DMS 273 (cell line): Measurements from ENCODE around the gene TNIK.
A peak's percentile ranks its signal among the peaks of the same experiment; 100 is the strongest.

Source experiments
- DNase-seq: peaks from one replicate; lab custom pipeline; 2025; ENCODE audit not compliant: unreplicated experiment; lab: John Stamatoyannopoulos, UW

The TNIK gene

DNA sequence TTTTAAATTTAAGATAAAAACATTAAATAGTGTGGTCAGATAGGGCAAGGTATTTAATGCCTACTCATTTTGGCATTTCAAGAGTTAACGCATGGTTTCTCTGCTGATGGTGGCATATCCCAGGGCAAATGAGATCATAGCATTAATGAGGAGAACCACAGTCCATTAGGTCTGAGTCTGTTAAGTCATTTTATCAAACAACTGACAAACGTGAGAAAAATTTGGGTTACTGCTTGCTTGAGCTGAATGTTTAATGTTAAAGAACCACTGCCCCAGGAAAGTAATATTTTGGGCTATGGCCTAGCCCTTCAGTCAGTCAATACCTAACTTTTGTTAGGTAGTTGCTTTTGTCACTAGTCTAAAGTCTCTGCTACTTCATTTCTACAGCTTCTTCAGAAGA, 395.7 kb downstream of the TNIK start:
- DNase-seq, result no peak

DNA sequence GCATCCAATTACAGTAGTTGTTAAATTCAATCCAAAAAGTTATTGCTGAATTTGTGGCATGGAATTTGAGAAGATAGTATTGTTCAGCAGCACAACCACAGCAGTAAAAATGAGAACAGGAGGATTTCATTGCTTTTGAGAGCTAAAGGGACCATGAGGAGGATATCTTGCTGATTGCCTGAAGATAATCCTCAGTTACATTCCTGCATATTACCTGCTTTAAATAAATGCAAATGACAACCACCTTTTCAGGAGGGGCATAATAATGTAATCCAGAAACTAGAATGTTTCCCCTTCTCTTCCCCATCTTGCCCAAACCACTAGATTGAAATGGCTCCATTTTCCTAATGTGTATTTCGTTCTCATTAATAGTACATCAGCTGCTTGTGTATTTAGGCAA, 398.5 kb downstream of the TNIK start:
- no peak for DNase-seq

DNA sequence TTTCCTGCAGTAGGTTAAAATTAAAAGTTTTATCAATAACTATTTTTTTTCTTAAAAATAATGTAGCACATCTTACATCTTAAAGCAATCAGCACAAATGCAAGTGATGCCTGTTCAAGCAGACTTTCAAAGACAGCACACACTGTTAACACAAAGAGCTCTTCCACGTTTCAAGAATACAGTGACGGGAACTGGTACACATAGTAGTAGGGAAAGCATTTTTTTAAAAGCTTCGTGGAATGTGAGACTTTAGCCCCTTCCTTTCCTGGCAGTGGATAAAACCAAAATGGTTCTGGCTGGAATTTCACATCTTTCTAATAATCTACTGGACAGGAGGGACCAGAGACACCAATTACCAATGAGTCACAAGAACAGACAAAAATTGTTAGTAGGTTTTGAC, 400.2 kb downstream of the TNIK start:
- no peak for DNase-seq

DNA sequence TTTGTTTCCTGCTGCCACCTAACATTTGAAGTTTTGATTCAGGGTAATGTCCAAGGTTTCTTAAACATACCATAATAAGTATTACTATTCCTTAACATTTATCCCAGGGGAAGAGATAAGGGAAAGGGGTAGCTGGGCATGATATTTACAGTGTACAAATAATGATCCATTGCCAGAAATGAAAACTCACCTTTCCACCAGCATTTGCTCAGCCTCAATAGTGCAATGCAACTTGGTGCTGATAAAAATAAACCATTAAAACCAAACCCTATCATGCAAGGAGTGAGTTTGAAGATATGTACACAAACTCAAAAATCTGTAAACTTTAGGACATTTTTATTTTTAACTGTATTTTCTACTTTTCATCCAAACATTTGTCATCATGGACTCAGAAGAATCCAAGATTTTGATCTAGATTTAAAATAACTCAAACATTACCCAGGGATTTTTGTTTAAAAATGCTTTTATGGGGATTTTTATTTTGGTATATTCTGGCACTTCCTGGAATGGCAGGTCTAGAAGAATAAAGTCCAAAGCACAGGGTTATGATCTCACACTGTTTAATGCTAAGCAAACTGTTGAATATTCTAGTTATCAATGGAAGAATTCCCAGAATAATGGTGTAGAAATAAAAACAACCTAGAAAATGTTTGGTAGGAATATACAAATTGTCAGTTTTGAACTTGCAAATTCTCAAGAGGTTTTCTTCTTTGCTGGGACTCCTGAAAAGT, 401.2 kb downstream of the TNIK start:
- no peak for DNase-seq

DNA sequence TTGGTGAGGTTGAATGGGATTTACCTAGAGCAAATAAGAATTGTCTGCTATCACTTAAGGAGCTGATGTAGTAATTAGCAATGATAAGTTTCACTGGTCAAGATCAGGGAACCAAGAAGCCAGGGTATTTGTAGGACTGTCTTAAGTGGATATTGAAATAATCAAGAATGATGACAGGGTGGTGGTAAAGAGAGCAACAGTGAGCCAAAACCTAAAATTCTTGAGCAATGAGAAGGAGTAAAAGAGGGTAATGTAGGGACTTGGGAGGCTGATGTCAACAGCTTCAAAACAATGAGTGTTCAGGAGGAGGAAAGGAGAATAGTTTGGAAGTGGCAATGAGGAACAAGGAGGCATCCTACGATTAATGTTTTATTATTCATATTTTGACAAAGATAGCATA, 402.1 kb downstream of the TNIK start:
- DNase-seq, result no peak

DNA sequence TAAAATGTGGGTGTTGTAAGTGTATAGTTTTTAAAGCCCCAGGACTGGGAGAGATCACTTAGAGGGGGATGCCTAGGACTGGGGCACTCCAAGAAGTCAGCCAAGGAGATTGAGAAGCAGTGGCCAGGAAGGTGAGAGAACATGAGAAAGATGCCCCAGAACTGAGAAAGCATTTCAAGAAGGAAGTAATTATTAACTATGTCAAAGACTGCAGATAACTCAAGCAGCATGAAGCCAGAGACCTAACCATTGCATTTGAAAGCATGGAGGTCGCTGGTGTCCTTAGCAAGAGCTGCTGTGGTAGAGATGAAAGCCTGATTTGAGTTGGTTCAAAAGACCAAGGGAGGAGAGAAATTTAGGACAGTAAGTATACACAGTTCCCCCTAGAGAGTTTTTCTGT, 403.1 kb downstream of the TNIK start:
- no peak for DNase-seq

DNA sequence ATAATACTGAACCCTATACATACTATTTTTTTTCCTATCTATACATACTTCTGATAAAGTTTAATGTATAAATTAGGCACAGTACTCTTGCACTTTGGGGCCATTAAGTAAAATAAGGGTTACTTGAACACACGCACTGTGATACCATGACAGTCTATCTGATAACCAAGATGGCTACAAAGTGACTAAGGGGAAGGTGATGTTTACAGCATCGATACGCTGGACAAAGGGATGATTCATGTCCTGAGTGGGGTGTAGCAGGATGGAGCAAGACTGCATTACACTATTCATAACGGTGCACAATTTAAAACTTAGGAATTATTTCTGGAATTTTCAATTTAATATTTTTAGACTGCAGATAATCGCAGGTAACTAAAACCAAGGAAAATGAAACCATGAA, 403.7 kb downstream of the TNIK start:
- no peak for DNase-seq

DNA sequence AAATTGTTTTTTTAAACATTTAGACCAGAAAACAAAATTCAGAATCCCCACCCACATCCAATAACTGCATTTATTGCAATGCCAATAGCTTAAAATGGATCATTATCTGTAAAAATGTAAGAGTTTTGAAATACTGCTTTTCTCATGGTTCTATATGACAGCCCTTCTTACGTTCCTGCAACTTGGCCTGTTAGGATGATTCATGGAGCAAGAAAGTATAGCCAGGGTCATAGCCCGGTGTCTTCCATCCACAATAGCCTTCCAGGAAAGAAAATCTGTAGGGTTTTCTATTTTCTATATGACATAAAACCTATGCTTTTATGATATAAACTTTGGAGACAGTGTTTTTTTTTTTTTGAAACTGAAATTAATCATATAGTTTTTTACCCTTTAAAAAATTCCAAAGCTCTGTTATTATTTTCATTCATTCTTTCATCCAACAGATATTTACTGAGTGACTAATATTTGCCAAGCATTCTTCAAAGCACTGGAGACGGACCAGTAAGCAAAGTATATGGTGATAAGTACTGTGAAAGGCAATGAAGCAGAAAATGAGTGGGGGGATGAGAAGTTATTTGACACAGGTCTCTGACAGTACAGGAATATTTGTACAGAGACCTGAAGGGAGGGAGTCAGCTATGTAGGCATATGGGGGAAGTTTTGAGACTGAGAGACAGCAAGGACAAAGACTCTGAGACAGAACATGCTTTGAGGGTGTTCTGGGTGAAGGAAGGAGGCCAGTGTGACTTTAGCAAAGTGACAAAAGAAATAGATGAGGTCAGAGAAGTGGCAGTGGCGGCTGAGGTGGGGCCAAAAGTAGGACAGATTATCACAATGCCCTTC, 404.6 kb downstream of the TNIK start:
- DNase-seq, result no peak

DNA sequence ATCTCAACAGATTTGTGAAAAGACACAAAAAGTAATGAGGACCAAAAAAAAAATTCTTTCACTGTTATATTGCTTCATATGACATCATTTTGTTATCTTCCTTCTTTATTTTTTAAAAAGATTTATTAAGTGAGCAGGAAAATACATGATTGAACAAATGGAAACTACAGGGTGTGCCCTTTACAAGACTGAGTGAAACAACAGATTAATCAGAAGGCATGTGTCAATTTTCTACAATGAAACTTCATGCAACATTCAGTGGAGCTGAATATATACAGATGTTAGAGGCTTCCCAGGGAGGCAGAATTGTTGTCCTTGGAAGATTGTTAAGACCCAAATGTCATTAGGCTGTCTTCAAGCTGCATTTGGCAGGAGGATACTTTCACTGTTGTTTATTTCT, 405.3 kb downstream of the TNIK start:
- DNase-seq, result no peak

DNA sequence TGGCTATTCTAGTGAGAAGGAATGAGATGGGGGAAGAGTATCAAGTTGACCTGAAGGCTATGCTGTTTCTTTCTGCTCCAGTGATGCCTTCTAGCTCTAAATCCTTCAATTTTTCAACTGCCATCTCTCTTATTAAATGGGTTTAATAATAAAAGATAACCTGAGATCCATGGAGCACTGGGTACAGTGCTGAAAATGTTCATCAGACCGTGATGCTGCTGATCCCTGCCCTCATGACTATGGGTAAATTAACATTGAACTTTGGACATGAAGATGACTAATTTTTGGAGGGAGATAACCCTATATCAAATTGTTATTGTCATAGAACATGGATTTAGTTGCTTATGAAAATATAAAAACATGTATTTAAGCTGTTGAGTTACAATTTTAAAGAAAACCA, 406.0 kb downstream of the TNIK start:
- DNase-seq, result no peak

DNA sequence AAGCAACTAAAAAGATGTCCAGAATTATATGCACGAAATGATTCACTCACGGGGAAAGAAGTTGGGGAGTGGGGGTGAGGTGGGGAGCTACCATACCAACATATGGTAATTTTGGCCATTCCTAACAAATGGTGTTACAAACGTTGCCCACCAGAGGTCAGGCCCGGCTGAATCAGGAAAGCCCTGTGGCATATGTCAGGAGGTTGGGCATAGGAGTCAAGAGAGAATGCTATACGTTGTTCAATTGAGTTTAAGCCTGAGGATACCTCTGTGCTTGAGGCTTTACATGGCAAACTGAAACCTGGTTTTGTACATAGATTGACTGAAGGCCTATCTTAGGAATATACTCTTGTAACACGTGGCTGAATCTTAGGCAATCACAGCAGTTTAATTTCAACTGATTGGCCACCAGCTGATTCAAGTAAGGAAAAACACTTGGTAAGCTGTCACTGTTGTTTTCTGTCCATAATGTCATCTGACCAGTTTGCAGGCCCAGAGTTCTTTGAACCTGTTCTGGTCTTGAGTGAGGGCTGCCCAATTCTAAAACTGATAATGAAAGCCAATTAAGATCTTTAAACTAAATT, 410.3 kb downstream of the TNIK start:
- peak; percentile 91 for DNase-seq

DNA sequence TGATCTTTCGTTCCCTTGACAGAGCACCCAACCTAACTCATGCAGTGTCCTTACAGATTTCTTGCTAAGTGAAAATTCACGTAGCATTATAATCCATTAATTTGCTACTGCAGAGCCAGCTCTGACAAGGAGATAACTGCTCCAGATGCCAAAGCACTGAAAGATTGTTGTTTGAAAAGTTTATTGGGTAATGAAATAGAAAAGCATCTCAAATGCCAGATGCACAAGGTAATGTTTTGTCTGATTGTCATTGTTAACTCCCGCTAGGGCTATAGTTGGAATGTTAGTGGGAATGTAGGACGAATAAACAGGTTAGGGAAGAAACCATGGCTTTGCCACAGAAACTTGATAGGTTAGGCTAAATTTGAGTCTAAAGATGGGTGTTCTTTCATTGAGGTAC, 413.4 kb downstream of the TNIK start:
- DNase-seq, result no peak

DNA sequence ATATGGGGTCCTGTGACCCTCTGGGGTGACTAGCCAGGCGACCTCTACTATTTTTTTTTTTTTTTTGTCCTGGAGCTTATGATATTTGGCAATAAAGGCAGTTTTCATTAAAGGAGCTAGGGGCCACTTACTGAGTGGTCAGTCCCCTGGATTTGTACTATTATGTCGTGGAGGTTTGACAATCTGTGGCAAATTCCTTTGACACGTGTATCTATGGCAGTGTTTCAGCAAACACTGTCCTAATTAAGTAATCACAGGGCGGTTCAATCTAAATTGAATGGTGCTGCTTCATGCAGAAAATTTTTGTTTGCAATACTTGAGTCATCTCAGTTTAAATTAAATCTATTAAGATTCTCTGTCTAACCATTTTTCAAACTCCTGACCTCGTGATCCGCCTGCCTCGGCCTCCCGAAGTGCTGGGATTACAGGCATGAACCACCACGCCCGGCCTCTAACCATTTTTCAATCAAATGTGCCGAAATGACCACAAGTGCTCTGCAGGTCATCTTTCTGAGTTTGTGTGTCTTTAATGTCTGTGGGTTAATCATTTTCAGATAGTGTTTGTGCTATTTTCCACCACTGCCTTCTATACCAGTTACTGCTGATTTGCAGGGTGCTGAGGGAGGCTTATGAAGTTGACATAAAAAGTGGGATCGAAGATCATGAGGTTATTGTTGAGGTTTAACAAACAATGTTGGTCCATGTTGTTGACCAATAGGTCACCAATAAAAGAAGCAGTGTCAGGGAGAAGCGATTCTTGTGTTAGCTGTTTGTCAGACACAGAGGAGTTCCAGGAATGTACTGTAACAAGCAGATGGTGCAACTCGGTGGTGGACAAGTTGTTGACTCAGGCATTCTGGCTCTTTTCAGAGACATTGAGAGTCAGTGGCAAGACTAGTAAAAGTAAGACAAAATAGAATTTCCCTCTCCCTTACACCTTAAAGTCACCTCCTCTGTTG, 415.1 kb downstream of the TNIK start:
- DNase-seq, result peak; percentile 19

DNA sequence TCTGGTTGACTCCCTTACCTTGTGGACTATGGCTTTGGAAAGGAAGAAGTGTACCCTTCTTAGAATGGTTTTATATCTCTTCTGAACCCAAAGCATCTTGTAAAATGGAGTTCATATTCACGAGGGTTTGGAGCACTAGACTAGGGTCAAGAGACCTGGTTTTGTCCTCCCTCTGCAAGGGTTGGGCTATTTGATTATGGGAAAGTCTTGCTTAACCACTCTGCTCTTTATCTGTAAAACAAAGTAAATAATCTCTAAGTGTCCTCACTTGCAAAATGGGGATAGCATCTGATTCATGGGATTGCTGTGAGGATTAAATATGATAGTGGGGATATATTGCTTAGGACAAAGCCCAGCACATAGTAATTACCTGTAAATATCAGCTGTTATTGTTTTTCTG, 415.8 kb downstream of the TNIK start:
- DNase-seq, result no peak

DNA sequence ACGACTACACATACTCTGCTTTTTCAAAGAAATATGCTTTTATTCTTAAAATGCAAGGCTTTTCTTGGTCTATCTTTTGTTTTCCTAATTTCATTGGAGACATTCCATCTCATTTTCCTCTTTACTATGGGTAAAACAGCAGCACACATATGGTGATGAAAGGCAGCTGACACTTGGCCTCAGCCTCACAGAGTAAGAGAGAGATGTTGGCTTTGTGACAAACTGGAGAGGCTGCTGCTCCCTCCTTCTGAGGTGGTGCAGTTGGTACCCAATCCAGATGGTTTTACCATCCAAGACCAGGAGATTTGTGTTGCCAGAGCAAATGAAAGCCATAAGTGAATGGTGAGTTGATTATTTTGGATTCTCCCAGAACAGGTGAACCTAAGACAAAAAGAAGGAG, 420.5 kb downstream of the TNIK start:
- peak; percentile 75 for DNase-seq

DNA sequence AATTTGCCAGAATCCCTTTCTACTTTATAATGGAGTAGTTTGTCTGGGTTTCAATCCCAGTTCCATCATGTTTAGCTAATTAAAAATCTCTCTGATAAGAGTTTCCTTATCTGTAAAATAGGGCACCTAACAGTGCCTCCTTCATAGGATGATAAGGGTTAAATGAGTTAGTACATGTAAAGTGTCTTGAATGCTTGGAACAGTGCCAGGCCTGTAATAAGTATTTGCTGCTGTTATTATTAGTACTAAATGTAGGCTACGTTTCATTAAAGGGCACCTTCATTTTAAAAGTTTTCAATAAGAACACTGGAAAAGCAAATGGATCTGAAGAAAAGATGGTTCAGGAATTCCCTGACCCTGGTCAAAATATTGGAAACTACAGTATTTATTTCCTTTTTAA, 421.9 kb downstream of the TNIK start:
- DNase-seq, result peak; percentile 18

DNA sequence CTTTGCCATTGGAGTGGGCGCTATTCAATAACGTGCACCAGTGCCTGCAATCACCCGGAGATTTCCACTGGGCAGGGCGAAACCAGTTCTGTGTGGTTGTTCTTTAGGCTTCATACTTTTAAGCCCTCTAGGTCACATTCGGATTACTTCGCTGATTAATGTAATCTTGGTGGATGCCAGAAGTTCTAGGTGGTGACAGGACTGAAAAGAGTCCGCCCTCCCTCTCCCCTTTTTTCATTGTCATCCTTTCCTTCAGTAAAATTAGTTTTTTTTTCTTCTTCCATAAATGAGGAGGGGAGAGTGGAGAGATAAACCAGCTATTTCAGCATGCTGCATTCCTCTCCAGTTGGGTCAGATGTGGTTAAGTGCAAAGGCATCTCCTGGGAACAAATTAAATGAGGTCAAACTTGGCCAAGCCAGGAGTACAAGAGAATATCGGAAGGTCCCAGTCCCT, 431.4 kb downstream of the TNIK start:
- no peak for DNase-seq

DNA sequence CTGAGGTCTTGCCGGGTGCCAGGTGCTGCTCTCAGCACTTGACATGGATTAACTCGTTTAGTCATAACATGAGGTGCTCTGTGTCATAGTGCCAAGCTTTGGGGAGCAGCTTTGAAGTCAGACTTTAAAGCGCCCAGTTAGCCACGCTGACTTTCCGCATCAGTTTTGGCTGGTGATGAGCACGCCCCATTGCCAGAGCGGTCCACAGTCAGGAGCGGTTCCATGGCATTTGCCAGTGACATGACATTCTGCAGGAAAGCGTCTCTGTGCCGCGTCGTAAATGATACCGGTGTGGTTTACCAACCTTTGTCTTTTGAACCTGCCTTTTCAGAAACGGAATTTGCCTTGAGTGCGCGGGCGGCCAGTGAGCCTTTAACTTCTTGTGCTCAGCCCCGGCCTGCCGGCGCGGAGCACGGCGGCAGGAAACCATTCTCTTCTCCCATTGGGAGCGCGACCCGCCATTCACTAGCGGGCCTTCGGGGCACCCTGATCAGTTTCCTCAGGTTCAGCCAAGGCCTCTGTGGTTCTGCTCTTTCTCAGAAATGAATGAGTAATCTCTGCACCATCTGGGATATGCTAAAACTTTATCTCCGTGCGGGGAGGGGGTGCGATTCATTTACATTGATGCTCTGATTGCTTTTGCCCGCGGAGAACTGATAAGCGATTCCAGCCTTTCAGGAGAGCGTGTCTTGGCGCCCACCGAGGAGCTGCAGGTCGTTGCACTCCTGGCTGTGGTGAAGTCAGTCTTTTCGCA, 432.0 kb downstream of the TNIK start:
- peak; percentile 80 for DNase-seq

DNA sequence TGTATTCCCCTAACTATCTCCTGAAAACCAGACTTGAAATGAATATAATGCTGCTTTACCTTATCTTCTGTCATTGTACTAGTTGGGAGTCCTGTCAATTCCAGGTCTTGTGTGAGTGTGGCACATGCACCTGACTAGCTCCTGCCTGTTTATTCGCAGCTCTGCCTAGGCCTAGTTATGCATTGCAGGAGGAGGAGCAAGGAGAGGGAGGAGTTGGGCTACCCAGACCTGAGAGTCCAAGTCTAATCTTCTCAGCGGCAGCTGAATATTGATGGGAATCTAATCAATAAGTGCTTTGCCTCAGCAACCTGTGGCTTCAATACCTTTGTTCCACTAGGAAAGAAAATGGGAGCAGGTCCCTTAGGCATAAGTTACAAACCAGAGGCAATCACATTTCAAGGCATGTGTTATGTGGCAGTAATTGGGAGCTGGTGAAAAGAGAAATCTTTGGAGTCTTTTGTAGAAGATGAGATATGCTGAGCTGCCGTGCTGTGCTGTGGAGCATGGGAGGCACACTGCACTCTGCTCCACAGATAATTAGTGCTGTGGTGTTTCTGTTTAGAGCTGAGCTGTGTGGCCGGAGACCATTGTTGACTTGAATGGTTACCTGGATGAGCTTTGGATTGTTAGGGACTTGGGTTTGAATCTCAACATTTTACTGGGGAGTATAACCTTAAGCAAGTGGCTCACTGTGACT, 433.5 kb downstream of the TNIK start, which contains the start of gene SLC2A2:
Gene SLC2A2, minus strand, starts transcription at position 124 of the 697 bp plus-strand sequence. Its CDS starts 50 bp downstream, at position 74.
- DNase-seq, result no peak
